Measurements from ENCODE around the gene NCOA7.

Gene NCOA7

DNA sequence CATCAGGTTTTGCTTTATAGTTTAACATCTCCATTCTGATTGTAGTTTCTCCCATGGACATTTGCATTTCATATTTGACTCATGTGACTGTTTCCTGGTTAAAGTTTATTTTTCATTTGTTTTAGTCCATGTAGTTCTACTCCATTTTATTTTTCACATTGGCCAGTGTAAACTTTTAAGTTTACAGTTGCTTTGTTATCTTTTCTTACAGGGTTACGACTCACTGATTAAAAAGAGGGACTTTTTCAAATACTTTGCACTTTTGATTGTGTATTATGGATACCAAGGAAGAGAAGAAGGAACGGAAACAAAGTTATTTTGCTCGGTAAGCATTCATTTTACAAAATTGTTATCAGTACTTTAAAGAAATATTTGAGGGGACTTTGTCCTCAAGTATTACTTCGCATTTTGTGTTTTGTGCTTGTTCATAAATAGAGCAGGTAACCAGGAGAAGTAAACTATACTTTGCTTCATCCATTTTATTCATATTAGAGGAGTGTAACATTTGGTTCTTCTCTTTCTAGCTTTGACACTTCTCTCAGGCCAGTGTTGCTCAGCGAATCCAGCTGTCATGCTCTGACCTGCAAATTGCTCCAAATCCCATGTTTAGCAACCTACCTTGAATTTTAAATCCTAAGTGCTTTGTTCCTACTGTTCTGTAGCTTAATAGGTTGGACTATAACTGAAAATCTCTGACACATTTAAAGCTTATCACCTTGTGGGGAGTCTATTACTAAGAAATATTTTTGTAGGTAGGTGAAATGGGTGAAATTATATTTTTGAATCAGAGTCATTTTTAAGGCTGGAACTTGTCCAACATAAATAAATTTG is 24.5 kb downstream of the NCOA7 start:
- DNase-seq, result no peak

DNA sequence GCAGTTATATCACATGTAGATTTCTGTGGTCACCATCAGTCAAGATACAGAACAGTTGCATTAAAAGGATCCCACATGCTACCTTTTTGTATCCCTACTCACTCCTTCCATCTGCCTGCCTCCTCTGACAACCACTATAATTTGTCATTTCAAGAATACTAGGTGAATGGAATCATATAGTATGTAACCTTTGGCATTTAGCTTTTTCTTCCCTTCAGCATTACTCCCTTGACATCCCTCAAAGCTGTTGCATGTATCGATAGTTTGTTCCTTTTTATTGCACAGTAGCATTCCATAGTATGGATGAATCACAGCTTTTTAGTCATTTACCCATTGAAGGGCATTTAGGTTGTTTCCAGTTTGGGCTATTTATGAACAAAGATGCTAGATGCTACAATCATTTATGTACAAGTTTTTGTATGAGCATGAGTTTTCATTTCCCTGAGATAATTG is 26.1 kb downstream of the NCOA7 start:
- no peak for DNase-seq

DNA sequence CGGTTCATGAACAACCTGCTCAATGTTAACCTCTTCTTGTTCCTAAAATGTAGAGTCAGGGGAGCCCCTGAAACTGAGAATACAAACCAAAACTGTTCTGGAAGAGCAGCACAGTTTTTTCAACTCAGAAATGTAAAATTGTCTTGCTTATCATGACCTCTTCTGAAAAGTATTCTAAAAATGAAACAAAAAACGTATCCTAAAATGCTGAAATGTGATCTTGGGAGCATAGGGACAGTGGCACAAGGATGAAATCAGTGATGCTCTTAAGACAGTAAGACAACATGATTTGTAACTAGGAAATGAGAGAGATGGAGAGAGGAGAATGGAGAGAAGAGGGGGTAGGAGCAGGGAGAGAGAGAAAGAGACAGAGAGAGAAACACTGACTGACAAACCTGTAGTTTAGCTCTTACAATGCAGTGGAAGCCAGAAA is 27.5 kb downstream of the NCOA7 start:
- DNase-seq, result no peak

DNA sequence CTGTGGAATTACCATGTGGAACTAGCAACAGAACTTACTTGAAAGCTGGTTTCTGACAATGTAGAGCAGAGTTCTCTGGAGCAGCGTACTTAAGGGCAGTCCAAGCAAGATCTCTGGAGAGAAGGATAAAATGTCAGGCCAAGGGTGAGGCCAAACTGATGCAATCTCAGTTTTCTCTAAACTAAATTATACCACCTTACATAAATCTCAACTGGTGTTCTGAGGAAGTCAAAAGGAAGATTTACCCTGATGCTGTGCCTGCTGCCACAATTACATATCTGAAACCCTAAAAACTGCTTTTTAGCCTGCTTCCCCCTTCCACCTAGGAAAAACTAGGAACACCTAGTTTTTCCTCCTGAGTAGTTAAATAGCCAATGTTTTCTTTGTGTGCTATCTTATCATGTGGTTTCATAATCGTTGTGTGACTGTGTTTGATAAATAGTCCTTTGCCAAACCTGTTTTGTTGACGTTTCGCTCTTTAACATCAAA is 28.1 kb downstream of the NCOA7 start:
- DNase-seq, result no peak

DNA sequence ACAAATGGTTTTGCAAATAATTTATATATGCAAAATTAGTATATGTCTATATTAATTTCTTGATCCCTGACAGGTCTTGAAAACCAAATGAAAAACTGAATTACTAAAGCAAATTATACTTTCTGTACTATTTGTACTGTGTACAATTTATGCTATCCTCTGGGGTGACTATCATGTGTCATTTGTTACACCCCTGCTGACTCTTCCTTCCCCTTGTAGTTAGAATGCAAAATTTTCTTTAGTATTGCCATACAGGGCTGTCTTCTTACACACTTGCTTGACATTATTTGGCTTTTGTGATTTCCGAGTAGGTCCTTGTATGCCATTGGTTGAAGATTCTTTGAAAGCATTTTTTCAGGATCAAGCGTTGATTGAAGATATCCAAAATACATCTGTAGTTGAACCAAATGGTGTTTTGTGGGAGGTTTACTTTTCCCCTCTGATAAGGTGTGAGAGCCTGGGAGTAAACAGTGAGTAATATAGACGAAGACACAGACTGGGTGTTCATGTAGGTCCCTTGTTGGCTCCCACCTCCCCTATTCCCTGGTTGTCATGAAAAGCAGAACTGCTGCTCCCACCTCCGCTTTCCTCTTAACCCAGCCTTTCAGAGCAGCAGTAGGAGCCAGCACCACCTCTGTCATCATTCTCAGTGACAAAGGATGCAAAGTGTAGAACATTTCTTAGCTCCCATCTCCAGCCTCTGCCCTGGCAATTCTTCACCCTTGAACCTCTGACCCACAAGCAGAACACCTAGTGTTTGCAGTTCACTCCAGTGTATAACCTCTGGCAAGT is 29.0 kb downstream of the NCOA7 start:
- DNase-seq, result no peak

DNA sequence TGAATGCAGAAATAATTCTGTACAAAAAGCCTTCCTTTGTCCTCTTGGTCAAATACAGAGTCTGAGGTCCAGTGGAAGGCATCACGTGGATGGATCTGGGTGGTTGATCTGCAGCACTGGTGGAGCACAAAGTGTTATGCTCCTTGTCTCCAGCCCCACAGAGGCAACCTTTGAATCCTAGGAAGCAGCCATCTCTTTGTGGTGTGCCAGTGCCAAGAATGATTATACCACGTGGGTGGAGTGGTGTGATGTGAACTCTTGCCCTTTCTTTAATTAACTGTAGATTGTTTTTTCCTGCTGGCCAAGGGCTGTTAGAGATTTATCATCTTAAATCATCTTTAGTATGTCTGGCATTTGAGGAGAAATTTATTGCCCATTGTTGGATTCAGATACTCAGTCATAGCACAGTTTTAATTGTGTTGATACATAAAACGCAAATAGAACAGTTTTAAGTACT is 31.1 kb downstream of the NCOA7 start:
- DNase-seq, result no peak

DNA sequence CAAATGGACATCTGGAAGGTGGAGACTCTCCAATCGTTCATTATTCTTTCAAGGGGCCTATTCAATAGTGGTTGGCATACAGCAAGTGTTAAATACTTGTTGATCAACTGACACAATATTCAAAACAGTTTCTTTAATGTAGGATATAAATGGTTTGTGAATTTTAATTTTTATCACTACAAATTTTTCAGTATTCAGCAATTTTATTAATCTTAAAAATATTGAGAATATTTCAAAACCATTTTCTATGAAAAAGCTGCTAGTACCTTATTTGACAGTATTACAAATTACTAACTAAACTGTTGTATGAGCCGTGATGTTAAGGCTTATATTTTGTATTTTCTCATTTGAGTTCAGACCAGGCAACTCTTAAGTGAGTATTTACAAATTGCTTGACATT is 32.4 kb downstream of the NCOA7 start:
- no peak for DNase-seq

DNA sequence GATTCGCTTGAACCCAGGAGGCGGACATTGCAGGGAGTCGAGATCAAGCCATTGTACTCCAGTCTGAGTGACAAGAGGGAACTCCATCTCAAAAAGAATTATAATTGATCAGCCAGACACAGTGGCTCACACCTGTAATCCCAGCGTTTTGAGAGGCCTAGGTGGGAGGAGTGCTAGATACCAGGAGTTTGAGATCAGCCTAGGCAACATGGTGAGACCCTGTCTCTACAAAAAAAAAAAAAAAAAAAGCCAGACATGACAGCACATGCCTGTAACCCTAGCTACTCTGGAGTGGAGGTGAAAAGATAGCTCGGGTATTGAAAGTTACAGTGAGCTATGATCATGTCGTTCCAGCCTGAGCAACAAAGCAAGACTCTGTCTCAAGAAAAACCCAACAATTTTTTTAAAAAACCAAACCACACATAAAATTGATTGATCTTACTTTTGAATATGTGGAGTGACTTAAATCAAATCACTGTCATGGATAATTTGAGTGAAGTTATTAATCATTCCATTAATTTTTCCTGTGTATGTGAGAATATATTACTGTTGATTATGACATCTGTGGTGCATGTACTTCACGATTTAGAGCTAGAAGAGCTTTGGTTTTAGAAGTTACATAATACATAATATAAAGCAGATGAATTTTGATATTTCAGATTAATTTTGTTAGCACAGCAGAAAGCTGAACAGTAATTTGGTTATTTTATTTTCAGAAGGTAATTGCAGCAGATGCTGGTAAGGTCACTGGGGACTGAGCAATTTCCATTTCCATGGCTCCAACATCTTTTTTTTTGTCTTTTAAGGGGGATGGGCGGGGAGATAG is 34.4 kb downstream of the NCOA7 start:
- DNase-seq, result no peak

DNA sequence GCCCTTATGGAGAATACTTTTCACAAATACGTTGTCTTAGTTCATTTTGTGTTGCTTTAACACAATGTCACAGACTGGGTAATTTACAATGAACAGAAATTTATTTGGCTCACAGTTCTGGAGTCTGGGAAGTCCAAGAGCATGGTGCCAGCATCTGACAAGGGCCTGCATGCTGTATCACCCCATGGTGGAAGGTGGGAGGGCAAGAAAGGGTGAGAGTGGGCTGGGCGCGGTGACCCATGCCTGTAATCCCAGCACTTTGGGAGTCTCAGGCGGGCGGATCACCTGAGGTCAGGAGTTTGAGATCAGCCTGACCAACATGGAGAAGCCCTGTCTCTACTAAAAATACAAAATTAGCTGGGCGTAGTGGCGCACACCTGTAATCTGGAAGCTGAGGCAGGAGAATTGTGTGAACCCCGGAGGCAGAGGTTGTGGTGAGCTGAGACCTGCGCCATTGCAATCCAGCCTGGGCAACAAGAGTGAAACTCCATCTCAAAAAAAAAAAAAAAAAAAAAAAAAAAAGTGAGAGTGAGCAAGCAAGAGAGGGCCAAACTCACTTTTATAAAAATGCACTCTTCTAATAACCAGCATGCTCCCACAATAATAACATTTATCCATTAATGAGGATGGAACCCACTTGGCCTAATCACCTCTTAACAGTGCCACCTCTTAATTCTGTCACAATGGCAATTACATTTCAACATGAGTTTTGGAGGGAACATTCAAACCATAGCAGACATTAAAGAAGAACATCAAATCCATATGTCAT is 36.1 kb downstream of the NCOA7 start:
- no peak for DNase-seq

DNA sequence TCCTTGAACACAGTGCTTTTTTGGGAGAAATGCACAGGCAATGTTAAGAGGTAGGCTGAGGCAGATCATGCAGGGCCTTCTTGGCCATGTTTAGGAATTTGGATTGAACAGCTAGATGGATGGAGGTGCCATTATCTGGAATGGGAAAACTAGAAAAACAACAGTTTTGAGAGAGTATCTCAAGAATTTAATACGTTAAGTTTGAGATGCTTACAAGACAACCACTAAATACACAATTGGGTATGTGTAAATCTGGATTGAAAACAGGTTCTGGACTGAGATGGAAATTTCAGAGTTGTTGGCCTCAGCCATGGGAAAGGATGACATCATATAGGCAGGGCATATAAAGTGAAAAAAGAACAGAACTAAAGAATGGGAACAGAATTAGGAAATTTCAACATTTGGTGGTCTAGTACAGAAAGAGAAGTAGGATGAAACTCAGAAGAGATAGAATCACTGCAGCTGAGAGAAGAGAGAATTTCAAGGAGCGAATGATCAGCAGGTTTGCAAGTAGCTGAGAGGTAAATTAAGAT is 37.1 kb downstream of the NCOA7 start:
- no peak for DNase-seq

DNA sequence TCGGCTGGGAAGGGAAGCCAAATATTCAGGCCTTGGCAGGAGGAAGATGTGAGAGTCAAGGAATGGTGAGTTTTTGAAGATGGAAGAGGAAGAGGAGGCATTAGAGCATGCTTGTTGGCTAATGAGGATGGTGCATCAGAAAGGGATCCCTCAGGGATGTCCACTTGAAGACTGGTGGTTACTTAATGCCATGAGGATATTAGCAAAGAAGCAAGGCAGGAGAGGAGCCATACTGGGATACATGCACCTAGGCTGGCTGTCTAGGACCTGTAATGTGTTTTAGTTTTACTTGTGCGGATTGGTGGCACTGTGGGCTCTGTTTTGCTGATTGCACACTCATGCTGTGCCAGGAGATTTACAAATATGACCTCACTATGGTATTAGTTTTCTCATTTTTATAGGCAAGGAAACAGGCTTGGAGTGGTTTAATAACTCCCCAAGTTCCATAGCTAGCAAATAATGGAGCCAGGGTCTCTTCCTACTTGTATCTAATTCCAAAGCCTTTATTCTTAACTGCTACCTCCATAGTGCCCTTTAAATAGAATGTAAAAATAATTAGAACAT is 37.8 kb downstream of the NCOA7 start:
- no peak for DNase-seq

DNA sequence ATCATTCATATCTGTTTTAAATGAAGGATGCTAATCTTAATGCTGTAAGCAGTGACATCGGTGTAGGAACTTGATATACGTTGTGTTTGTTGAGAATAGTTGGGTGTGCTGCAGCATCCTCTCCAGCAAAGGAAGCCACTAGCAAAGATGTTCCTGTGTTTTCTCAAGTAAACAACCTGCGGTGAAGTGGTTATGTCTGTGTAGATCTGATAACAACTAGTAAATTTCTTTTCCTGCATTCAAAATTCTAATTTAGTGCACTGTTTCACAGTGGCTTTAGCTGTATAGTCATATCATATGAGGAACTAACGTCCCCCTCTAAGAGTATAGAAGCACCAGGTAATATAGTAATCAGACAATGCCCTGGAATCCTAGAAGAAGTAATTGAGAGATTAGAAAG is 38.7 kb downstream of the NCOA7 start:
- peak; percentile 72 for DNase-seq

DNA sequence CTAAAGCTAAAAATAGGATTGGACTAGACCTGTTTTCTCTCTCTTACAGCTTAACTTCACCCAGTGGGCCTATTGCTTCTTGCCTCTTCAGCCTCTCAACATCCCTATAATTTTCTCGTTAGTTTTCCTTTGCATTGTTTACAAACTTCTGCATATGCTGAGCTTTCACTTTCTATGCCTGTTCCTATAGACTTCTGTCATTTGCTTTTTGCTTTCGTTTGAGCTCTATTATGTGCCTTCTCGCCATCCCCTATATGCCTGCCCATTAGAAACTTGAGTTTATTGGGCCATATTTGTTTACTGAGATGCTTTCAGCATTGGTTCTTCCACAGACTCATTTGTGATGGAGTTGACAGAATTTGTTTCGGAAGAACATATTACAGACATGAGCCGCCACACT is 40.9 kb downstream of the NCOA7 start:
- DNase-seq, result no peak

DNA sequence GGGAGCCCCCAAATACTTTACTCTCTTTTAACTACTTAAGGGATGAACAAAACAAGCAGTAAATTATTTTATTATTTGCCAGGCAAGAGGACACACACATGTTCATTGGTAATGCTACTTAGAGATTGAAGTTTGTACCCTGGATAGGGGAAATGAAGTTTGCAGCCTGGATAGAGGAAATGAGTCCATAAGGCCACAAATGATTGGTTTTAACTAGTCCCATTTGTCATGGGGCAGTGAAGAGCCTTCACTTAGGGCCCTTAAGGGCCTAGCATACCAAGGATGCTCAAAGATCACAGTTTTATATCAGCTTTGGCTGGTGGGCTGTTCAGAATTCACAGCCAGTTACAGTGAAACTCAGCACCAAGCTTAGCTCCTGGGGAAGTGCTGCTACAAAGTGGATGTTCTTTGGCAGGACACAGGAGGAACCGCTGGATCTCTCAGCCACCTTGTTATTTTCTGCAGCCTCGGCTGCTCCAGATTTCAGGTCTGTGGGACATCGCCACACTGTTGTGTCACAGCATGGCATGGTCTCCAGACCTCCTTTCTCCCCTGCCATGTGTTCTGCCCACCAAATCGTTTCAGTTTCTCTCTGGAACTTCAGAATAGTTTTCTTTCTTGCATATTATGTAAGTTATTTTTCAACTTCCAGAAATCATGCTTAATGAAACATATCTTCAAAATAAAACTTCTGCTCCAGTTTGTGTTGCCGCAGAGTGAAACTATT is 41.8 kb downstream of the NCOA7 start:
- DNase-seq, result no peak

DNA sequence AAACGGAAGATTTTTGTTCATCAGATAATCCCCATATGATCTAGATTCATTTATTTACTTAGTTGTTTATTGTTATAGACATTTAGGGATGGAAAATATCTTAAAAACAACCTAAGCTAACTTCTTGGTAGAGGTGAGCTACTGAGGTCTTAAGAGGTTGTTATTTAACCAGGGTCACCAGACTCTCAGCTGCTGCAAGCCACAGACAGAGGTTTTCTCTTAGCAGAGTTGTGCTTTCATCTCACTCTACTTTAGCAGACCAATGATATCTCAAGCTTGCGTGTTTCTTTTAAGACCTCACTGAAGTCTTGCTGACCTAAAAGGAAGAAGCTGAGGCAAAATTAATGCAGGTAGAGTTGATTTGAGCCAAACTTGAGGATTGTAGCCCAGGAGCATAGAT is 43.6 kb downstream of the NCOA7 start:
- peak; percentile 30 for DNase-seq

DNA sequence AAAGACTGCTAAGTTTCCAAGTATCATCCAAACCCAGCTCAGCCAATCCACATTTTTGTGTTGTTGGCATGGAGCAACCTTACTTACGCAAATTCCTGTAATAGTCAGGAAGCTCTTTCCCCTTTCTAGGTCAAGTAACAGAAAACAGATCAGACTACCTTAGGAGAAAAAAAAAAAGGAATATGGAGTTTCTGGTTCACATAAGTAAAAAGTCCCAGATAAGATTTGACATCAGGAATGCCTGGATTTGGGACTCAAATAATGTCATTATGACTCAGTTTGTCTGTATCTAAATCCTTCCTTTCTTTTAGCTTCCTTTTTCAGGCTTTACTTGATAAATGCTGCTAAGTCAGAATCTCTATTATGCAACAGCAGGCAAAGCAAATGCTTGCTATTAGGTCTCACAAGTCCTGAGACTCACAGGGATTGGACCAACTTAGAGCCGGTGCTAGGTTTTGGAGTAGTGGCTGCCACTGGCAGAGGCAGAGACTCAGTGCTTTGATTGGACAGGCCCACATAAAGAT is 44.5 kb downstream of the NCOA7 start:
- DNase-seq, result no peak

DNA sequence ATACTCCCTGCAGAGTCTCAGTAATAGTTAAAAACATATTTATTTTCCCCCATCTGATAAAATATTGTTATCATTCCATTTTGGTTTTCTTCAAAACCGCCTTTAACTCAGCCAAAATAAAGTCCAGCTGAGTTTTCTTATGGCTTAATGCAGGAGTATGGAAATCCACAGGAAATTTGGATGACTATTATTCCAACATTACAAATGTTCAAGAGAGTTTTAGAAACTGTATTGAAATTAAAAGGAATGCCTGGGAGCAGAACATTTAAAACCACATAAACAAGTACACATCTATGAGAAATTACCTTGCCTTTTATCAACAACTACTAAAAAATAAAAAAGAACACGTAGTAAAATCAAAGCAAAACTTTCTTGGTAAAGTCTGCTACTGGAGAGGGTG is 45.7 kb downstream of the NCOA7 start:
- DNase-seq, result no peak

DNA sequence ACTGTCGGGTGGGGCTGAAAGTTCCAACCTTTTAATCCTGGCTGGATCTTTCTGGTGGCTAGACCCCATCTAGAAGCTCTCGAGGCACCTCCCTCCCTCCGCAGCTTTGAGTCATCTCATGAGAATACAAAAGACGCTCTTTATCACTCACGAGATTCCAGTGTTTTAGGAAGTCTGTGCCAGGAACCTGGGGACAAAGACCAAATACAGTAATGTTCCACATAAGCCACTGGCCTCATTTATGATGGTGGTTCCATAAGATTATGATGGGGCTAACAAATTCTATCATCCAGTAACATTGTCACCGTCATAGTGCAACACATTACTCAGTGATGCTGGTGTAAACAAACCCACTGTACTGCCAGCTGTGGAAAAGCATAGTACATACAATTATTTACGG is 48.7 kb downstream of the NCOA7 start:
- DNase-seq, result no peak

DNA sequence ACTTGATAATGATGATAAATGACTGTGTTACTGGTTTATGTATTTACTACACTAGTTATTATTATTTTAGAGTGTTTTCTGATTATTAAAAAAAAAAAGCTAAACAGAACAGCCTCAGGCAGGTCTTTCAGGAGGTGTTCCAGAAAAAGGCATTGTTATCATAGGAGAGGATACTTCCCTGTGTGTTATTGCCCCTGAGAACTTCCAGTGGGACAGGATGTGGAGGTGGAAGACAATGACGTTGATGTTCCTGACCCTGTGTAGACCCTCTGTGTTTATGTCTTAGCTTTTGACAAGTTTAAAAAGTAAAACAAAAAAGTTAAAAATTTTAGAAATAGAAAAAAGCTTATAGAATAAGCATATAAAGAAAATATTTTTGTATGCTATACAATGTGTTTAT is 49.1 kb downstream of the NCOA7 start:
- DNase-seq, result no peak

DNA sequence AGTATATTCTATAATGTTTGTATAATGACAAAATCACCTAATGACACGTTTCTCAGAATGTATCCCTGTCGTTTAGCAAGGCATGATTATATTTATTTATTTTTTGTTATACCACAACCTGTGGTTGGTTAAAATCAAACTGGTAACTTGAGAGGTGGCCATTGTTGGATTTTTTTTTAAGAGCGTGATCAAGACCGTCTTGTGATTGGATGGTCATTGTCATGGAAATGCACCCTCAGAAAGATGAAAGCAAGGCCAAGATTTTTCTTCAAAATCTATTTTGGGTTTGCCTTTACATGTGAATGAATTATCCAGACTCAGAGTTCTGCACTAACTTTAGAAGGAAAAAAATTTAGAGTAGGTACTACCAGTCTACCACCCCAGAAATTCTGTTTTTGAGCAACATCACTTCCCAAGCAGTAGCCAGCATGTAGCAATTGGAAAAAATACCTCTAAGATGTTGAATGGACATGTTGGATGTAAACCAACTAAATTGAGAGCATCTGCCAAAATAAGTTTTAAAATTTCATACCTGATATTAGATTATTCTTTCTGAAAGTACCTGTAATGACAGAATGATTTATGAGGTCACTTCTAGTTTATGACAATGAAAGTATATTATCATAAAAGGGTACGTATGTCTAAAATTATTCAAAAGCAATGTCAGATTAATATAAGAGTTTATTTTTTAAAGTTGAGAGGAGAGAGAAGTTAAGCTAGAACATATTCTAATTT is 50.8 kb downstream of the NCOA7 start:
- DNase-seq, result no peak

All from CD4-positive, alpha-beta T cell treated with Interleukin-4 for 4 hours (primary cell).